GM21390 (cell line): ENCODE measurements around the gene KRTAP1-3.
"Not testable (repeated sequence)": the region's sequence is repeated elsewhere in the genome, so short reads cannot be mapped to it uniquely, and the experiment has no call there.

Experiments
- ATAC-seq: cut with Tn5 transposase; IDR thresholded peaks from one replicate; pipeline ENCODE4 v1.9.1; 2021; ENCODE audit not compliant: unreplicated experiment

The KRTAP1-3 gene

DNA sequence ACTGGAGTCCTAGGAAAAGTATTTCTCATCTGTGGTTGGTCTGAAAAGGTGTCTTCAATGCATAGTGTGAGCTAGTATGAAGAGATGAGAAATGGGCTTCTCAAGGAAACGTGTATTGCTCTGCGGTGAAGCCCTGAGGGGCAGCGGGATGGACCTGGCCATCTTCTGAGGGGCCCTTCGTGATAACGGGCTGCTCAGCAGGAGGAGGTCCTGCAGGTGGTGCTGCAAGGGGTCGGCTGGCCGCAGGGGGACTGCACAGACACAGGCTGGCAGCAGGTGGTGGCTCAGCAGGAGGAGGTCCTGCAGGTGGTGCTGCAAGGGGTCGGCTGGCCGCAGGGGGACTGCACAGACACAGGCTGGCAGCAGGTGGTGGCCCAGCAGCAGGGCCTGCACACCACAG is 19.9 kb upstream of the KRTAP1-3 start:
- ATAC-seq, result not testable (repeated sequence)

DNA sequence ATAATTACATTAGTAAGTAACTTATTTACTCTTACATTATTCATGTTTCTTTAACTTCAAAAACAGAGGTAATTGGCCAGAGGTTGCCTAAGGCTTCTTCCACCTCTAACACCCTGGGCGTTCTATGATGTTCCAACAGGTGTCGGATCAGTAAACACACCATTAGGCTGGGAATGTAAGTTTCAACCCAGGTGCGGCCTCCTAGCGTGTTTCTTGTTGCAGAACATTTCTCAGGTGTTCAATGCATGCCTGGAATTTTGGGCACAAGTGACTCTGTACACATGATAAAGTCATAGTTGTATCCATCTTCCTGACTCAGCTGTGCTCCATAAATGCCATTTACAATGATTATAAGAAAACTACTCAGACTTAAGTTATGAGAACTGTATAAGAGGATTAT is 19.4 kb upstream of the KRTAP1-3 start:
- ATAC-seq, result no peak

DNA sequence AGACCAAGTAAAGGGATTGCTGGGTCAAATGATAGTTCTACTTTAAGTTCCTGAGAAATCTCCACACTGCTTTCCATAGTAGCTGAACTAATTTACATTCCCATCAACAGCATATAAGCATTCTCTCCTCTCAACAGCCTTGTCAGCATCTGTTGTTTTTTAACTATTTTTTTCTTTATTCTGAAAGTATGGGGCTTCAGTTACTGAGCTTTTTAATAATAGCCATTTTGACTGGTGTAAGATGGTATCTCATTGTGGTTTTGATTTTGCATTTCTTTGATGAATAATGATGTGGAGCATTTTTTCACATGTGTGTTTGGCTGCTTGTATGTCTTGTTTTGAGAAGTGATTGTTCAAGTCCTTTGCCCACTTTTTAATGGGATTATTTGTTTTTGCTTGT is 17.9 kb upstream of the KRTAP1-3 start:
- no peak for ATAC-seq

DNA sequence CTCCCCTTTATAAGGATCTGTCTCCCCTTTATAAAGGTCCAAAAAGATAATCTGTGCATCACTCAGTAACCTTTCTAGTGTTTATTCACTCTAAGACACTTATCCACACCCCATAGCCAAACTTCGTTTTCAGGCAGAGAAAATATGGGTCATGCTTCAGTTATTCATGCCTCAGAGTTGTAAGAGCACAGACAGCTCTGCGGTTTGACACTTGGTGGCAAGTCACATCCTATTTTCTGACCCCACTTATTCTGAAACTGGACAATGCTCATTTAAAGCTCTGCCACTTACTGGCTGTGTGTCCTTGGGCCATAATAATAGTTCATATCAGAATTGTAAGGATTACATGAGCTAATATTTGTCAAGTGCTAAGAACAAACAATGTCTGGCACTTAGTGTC is 14.4 kb upstream of the KRTAP1-3 start:
- no peak for ATAC-seq

DNA sequence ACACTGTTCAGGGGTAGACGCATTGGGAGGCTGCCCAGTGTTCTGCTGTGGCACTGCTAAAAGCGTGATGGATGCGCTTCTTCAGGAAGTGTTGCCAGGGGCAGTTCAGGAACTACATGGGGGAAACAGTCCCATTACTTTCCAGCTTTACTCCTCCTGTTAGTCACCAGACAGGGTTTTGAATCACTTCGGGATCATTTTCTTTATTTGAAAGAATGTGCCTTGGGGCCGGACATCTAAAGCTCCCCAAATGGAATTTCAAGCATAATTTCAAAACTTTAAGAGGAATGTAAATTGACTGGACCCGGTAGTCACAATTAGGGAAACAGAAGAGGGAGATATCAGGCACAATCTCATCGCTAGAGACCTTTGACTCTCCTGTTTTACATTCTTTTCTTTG is 13.8 kb upstream of the KRTAP1-3 start:
- ATAC-seq, result no peak

DNA sequence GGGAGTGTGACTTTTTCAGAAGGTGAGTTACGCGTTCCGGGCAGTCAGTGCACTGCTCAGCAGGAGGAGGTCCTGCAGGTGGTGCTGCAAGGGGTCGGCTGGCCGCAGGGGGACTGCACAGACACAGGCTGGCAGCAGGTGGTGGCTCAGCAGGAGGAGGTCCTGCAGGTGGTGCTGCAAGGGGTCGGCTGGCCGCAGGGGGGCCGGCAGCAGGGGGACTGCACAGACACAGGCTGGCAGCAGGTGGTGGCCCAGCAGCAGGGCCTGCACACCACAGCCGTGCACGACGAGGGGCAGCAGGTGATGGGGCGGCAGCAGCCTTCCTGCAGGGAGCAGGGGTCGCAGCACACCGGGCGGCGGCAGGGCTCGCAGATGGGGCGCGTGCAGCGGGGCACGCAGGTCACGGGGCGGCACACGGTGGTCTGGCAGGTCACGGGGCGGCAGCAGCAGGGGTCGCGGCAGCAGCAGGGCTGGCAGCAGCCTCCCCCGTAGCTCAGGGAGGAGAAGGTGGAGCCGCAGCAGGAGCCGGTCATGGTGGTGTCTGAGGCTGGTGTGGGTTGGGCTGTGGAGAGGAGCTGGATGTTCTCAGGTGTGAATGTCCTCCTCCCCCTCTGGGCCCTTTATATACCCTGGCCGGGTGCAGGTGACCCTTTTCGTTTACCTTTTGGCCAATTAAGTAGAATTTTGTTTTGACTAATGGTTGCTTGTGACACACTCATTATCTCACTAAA is 12.2 kb upstream of the KRTAP1-3 start, which contains the start of gene KRTAP2-1:
KRTAP2-1 (minus strand) TSS at position 582 of the 731 bp plus-strand sequence; CDS start at position 533, 49 bp downstream.
- ATAC-seq, result not testable (repeated sequence)

DNA sequence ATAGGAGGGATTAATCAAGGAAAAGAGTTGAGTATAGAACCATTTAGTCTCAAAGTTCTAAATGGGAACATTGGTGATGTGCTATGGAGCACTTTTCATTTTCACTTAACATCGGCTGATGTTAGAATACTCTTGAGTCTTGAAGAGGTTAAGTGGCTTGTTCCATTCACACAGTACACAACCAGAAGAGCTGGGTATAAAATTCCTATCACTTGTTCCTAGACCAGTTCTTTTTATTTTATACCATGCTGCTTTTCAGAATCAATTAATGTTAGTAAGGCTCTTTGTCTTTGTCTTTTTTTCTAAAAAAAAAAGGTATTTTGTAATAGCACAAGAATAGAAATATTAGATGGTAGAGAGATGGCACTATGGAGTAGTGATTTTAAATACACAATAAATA is 8.3 kb upstream of the KRTAP1-3 start:
- ATAC-seq, result no peak

DNA sequence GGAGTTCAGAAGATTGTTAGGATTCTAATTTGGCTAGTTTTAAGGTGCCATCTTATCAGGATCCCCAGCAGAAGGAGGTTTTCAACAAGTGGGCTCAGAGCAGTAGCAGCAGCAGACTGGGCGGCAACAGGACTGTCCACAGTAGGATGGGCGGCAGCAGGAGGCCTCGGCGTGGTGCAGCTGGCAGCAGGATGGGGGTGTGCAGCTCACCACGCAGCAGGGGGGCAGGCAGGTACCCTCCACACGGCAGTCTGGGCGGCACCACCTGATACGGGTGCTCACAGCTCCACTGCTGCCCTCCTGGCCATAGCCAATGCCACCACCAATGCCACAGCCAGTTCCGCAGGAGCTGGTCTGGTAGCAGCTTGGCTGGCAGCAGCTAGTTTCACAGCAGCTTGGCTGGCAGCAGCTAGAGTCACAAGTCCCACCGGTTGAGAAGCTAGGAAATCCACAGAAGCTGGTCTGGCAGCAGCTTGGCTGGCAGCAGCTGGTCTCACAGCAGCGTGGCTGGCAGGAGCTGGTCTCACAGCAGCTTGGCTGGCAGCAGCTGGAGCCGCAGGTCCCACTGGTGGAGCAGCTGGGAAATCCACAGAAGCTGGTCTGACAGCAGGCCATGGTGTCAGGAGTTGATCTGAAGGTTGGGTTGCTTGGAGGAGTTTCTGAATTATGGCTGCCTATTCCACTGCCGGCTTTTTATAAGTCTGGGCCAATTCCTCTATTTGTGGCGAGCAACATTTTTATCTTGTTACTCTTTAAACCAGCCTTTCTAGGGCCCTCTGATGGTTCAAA is 6.3 kb upstream of the KRTAP1-3 start, which contains the start of gene KRTAP1-1:
KRTAP1-1 (minus strand) TSS at position 668 of the 789 bp plus-strand sequence; CDS start at position 615, 53 bp downstream.
- ATAC-seq, result not testable (repeated sequence)

DNA sequence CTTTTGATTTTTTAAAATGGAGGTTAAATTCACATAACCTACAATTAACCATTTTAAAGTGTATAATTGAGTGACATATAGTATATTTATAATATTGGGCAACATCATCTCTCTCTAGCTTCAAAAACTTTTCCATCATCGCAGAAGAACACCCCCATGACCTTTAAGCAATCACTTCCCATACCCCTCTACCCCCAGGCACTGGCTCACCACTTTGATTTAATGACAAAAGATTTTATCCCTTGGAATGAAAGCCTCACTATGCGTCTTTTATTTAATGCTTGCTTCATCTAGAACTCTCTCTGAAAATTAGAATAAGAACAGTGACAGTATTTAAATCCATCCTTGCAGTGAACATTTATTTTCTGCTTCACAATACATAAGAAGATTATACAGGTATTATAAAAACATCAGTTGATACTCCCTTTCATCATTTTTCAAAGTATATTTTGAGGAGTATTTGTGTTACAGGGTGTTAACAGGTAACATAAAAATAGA is 3.2 kb upstream of the KRTAP1-3 start:
- ATAC-seq, result no peak

DNA sequence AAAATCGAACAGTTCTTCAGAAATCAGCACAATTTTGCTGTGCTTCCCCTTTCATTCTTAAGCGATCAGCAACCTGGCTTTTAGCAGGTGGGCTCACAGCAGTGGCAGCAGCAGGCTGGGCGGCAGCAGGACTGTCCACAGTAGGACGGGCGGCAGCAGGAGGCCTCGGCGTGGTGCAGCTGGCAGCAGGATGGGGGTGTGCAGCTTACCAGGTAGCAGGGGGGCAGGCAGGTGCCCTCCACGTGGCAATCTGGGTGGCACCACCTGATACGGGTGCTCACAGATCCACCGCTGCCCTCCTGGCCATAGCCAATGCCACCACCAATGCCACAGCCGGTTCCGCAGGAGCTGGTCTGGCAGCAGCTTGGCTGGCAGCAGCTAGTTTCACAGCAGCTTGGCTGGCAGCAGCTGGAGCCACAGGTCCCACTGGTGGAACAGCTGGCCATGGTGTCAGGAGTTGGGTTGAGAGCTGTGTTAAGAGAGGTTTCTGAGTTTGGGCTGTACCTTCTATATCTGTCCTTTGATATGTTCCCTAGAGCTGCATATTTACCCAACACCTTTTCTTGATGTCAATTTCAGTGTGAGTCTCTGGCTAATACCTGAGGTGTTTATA is 4.9 kb downstream of the KRTAP1-3 start, which contains the start of gene KRTAP1-4:
KRTAP1-4 (minus strand) TSS at position 563 of the 613 bp plus-strand sequence; CDS start at position 446, 117 bp downstream.
- ATAC-seq, result no peak

DNA sequence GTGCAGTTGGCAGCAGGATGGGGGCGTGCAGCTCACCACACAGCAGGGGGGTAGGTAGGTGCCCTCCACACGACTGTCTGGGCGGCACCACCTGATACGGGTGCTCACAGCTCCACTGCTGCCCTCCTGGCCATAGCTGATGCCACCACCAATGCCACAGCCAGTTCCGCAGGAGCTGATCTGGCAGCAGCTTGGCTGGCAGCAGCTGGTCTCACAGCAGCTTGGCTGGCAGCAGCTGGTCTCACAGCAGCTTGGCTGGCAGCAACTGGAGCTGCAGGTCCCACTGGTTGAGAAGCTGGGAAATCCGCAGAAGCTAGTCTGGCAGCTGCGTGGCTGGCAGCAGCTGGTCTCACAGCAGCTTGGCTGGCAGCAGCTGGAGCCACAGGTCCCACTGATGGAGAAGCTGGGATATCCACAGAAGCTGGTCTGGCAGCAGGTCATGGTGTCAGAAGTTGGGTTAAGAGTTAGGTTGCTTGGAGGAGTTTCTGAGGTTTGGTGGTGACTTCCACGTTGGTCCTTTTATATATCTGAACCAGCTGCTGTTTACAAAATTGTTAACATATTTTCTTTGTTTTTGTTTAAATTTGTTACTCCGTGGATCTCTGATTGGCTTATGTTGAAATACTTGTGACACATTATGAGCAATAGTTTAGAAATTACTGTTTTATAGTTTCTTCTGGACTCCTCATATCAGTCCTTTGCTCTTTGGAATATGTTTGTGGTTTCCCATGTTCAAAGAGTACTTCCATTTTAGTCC is 7.8 kb downstream of the KRTAP1-3 start, which contains the start of gene KRTAP1-5:
KRTAP1-5 (minus strand) TSS at position 494 of the 757 bp plus-strand sequence; CDS start at position 441, 53 bp downstream.
- no peak for ATAC-seq

DNA sequence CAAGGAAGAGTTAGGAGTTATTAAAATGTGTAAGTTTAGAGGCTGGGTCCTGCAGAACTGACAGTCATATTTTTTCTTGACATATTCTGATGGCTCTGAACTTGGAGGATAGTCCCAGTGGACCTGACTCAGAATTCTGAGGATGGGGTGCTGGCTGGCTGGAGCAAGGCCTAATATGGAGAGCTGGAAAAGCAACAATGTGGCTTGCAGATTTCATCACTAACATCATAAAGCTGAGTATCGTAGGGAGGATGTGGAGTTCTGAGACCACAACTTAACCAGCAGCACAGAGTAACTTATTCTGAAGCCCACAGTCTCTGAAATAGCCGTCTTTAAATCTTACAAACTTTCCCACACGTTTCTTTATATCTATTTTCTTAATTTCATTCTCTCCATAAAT is 10.0 kb downstream of the KRTAP1-3 start:
- ATAC-seq, result no peak

DNA sequence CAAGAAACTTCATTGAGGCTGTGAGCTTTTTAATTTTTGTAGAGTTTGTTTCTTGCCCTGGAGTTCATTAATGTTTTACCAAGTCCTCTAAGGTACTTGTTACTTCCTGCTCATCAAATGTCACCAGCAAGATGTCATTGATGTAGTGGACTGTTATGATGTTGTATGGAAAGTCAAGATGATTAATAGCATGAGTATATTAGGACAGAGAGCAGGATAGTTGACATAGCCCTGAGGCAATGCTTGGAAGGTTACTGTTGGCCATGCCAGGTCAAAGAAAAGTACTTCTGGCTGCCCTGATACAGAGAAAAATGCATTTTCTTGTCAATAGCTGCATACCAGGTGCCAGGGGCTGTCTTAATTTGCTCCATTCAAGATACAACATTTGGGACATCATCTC is 14.3 kb downstream of the KRTAP1-3 start:
- no peak for ATAC-seq

DNA sequence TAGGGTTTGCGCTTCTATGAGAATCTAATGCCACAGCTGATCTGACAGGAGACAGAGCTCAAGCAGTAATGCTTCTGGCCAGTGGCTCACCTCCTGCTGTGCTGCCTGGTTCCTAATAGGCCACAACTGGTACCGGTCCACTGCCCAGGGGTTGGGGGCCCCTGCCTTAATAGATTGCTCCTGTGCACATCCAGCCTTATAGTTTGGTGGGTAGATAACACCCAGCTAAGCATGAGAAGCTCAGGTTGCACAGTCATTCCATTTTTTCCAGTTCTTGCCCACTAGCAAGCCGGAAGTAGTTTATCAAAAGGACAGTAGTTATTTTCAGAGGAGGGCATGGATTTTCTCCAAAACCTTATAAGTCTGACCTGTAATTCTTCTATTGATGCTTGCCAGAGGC is 15.3 kb downstream of the KRTAP1-3 start:
- no peak for ATAC-seq

DNA sequence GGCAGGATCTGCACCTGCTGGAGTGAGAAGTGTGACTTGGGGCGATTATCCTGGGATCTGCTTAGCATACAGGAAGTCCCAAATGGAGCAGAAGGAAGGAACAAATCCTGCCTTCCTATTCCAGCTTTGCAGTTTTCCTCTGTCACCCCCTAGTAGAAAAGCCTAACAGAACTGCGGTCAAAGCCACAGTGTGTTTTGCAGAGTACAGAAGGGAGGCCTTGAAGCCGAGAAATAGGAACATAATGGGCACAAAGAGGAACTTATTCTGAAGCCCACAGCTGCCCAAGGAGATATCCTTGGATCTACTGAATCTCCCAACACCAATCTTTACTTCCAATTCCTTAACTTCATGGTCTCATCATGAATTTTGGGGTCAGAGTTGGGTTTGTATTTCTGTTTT is 16.1 kb downstream of the KRTAP1-3 start:
- ATAC-seq, result no peak

DNA sequence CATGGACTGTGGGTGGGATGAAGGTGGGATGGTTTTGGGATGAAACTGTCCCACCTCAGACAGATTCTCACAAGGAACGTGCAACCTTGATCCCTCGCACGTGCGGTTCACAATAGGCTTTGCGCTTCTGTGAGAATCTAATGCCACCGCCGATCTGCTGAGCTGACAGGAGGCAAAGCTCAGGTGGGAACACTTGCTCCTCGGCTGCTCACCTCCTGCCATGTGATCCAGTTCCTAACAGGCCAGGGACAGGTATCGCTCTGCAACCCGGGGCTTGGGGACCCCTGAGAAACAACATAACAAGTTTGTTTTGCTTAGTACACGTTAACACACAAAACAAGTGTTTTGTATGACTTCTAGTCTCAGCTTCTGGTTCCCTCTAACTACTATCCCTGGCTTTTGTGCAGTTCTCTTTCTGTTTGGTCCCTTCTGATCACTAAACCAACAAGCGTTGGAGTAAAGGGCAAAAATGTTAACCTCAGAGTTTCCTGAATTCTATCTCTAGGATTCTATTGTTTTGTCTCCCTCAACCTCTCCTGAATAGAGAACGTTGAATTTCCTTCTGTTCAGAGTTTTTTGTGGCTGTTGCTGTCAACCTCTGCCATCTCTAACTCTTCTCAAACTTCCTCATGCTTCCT is 18.0 kb downstream of the KRTAP1-3 start:
- no peak for ATAC-seq

DNA sequence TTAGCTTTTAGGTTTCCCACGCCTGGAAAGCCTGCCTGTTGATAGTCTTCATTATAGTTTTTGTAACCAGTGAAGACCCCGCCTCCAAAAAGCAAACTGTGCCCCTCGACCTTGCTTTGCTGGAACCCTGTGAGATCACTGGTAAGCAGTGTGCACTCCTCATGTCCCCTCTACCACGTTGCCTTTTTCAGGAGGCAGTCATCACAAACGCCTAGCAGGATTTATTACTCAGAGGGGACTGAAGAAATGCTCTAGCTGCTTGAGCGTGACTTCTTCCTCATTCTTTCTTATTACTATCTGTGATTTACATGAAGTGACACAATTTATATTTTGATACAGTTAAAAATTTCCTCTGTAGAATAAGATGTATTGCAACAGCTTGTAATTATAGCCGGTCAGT is 19.2 kb downstream of the KRTAP1-3 start:
- no peak for ATAC-seq

DNA sequence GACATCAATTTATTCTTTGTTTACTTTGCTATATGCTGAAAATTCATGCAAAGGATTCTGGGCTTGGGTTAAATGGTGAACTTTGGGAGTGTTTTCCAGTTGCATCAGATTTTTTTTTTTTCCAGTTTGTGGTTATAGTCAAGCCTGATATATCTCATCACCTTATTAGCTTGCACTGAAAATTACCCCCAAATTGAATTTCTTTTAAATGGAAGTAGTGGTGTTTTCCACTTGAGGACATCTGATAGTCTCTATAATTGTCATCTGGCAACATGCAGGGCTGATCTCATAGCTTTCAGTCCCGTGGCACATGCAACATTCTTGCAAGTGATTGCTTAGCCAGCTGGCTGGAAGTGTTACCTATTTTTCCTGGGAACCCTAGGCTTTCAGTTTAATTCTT is 21.1 kb downstream of the KRTAP1-3 start:
- no peak for ATAC-seq

DNA sequence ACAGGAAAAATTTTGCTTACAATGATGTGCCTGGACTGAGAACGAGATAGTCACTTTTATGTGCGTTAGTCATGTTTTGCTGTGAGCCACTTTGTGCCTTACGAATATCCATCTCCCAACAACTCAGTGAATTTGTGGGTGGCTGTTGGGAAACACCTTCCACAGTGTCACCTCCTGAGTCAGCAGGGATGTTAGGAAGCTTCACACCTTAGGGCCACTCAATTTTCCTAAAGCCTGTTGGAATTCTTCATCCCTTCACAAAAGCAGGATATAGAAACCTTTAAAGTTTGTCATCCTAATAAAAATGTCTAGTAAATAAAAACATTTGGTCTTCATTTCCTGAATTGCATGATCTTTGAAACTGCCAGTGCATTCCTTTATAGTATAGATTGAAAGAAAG is 21.5 kb downstream of the KRTAP1-3 start:
- no peak for ATAC-seq
